Measurements from ENCODE around the gene RNF223.

RNF223 gene

GRCh38 chr1:1024149-1024770 is 49.8 kb downstream of the RNF223 start:
- DNase-seq: no peak

DNA sequence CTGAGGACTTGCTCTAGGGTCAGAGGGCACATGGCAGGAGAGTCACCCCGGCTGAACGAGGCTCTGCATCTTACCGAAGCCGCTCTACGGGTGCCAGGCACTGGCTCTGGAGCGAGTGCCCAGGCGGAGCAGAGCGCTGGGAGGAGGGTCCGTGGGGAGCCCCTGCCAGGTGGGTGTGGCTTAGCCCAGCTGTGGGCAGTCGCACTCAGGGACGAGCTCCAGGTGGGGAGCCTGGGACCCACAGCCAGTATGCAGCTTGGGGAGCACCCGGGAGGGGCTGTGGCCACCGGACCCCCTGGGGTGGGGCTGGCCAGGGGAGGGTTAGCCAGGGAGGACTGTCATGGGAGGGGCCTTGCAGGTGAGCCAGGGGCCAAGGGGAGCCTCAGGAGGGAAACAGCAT is 50.4 kb downstream of the RNF223 start:
- DNase-seq: no peak

- DNase-seq: no peak
These were observed 51.6 kb downstream of the RNF223 start for GRCh38 chr1:1022302-1023009.

- no peak for DNase-seq
These were observed 52.2 kb downstream of the RNF223 start for GRCh38 chr1:1021920-1022259.

- peak; percentile 30 for DNase-seq
These were observed 52.8 kb downstream of the RNF223 start for GRCh38 chr1:1021010-1021919.

Measured in amniotic stem cell (primary cell).